ENCODE data around the gene NLGN1. TPM values are rescaled to one million over a fixed set of nuclear protein-coding genes. Genes with fewer than 3 reads are reported as not detected.

The NLGN1 gene
- total RNA-seq, 1 experiment from 2014 or later, result 0.85 TPM

DNA sequence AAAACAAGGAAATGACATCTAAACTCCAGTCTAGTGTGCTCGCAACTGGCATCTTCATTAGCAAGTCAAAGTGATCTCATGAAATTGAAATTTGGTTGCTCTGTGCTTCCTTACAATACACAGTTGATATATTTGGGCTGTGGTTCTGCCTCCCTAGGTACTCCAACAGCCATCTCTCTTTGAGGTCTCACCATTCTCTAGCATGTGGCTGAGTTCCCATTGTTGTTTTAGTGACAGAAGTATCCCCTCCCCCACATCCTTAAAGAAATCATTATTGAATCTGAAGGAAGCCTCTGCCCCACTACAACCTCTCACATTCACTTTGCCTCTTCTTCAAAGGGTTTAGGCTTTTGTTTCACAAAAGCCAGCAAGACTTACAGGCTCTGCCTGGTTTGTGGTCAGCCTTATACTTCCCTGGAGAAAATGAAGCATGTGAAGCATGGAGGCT, 516.5 kb downstream of the NLGN1 start:
- intact Hi-C loops (cut with micrococcal nuclease; ENCODE audit: unreplicated experiment) (no loop called here), in situ Hi-C loops (cut with HindIII; ENCODE audit: low pct_unique_long_range_greater_than_20kb, low sequenced_read_pairs) (no loop called here)
- no peaks in the 10 kb centered on the region for H3K36me3 ChIP-seq (ENCODE audit: control insufficient read depth, insufficient read depth, low read length)
- H3K4me1 ChIP-seq (ENCODE audit: control insufficient read depth, insufficient read depth, low read length), result no peaks in the 10 kb centered on the region
- no peaks in the 10 kb centered on the region for H3K9me3 ChIP-seq (ENCODE audit: control insufficient read depth, insufficient read depth, low read depth, low read length)
- no peak overlapping the region for H3K27ac ChIP-seq (ENCODE audit: low read length)
- TF ChIP-seq, protein P1, sequence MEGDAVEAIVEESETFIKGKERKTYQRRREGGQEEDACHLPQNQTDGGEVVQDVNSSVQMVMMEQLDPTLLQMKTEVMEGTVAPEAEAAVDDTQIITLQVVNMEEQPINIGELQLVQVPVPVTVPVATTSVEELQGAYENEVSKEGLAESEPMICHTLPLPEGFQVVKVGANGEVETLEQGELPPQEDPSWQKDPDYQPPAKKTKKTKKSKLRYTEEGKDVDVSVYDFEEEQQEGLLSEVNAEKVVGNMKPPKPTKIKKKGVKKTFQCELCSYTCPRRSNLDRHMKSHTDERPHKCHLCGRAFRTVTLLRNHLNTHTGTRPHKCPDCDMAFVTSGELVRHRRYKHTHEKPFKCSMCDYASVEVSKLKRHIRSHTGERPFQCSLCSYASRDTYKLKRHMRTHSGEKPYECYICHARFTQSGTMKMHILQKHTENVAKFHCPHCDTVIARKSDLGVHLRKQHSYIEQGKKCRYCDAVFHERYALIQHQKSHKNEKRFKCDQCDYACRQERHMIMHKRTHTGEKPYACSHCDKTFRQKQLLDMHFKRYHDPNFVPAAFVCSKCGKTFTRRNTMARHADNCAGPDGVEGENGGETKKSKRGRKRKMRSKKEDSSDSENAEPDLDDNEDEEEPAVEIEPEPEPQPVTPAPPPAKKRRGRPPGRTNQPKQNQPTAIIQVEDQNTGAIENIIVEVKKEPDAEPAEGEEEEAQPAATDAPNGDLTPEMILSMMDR (IDR thresholded peaks at IDR 0.05), result no peak
- TF ChIP-seq TCF7L2 (IDR thresholded peaks at IDR 0.05; ENCODE audit: low read depth, low read length) (no peak), POLR2AphosphoS5 (IDR thresholded peaks at IDR 0.05; ENCODE audit: low read depth, low read length) (no peak), SIN3A (IDR thresholded peaks at IDR 0.05; ENCODE audit: borderline replicate concordance, insufficient read depth, low read depth, low read length) (no peak)
- TF ChIP-seq, protein P2, sequence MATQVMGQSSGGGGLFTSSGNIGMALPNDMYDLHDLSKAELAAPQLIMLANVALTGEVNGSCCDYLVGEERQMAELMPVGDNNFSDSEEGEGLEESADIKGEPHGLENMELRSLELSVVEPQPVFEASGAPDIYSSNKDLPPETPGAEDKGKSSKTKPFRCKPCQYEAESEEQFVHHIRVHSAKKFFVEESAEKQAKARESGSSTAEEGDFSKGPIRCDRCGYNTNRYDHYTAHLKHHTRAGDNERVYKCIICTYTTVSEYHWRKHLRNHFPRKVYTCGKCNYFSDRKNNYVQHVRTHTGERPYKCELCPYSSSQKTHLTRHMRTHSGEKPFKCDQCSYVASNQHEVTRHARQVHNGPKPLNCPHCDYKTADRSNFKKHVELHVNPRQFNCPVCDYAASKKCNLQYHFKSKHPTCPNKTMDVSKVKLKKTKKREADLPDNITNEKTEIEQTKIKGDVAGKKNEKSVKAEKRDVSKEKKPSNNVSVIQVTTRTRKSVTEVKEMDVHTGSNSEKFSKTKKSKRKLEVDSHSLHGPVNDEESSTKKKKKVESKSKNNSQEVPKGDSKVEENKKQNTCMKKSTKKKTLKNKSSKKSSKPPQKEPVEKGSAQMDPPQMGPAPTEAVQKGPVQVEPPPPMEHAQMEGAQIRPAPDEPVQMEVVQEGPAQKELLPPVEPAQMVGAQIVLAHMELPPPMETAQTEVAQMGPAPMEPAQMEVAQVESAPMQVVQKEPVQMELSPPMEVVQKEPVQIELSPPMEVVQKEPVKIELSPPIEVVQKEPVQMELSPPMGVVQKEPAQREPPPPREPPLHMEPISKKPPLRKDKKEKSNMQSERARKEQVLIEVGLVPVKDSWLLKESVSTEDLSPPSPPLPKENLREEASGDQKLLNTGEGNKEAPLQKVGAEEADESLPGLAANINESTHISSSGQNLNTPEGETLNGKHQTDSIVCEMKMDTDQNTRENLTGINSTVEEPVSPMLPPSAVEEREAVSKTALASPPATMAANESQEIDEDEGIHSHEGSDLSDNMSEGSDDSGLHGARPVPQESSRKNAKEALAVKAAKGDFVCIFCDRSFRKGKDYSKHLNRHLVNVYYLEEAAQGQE (IDR thresholded peaks at IDR 0.05; ENCODE audit: insufficient read depth in 1 of 2, low read depth in 2 of 2, low read length in 1 of 2), result no peak
- CTCF ChIA-PET, result no interaction called here
- POLR2A ChIA-PET, result no interaction called here
- no peaks in the 10 kb centered on the region for H3K27me3 ChIP-seq (ENCODE audit: control insufficient read depth, insufficient read depth, low read length)
- ATAC-seq (no peak), DNase-seq (ENCODE audit: low read depth, low spot score) (no peak)
- BruUV-seq (replicated peaks), result no TSS peak
- H3K4me3 ChIP-seq (ENCODE audit: low read depth in 2 of 2, low read length in 2 of 2), result no peak overlapping the region

DNA sequence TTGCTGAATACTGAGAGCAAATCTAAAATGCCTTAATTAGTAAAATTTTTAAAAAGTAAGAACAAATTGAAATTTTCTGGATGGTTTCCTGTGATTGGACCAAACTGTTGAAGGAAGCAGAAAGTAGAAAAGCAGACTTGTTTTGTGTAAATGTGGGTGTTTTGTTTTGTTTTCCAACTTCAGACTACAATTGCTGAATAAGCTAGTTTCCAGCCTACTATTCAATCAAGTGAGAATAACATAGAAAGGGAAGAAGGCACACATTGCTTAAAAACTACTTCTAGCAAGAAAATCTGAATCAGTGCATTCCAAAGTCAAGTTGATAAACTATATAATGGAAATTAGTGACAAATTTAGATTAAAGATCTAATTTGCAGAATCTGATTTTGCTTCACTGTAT, 519.3 kb downstream of the NLGN1 start:
- intact Hi-C loops (cut with micrococcal nuclease; ENCODE audit: unreplicated experiment), result no loop called here
- no peak for TF ChIP-seq POLR2AphosphoS5 (IDR thresholded peaks at IDR 0.05; ENCODE audit: low read depth, low read length)
- TF ChIP-seq, protein P1 (IDR thresholded peaks at IDR 0.05), result no peak
- TF ChIP-seq SIN3A (IDR thresholded peaks at IDR 0.05; ENCODE audit: borderline replicate concordance, insufficient read depth, low read depth, low read length), result no peak
- TF ChIP-seq TCF7L2 (IDR thresholded peaks at IDR 0.05; ENCODE audit: low read depth, low read length), result no peak
- TF ChIP-seq, protein P2 (IDR thresholded peaks at IDR 0.05; ENCODE audit: insufficient read depth in 1 of 2, low read depth in 2 of 2, low read length in 1 of 2), result no peak
- no peak for DNase-seq (ENCODE audit: low read depth, low spot score)
- H3K4me3 ChIP-seq (ENCODE audit: low read depth in 2 of 2, low read length in 2 of 2), result no peak overlapping the region
- BruUV-seq (replicated peaks), result no TSS peak
- no peaks in the 10 kb centered on the region for H3K4me1 ChIP-seq (ENCODE audit: control insufficient read depth, insufficient read depth, low read length)
- H3K9me3 ChIP-seq (ENCODE audit: control insufficient read depth, insufficient read depth, low read depth, low read length), result no peaks in the 10 kb centered on the region
- in situ Hi-C loops (cut with HindIII; ENCODE audit: low pct_unique_long_range_greater_than_20kb, low sequenced_read_pairs), result no loop called here
- no peaks in the 10 kb centered on the region for H3K36me3 ChIP-seq (ENCODE audit: control insufficient read depth, insufficient read depth, low read length)
- CTCF ChIA-PET, result no interaction called here
- H3K27me3 ChIP-seq (ENCODE audit: control insufficient read depth, insufficient read depth, low read length), result no peaks in the 10 kb centered on the region
- no peak for ATAC-seq
- POLR2A ChIA-PET, result interaction anchor here (0.6 kb wide), 1 partner anchor 197 kb away, joined by 4 read pairs; no protein-coding TSS in a partner anchor
- no peak overlapping the region for H3K27ac ChIP-seq (ENCODE audit: low read length)

All from Panc1 (cell line).